ENCODE data around the gene SUN1. TPM values are rescaled to one million over a fixed set of nuclear protein-coding genes. Genes with fewer than 3 reads are reported as not detected.

Gene SUN1
- total and polyA plus RNA-seq, 2 donors (not counting 1 experiment from before 2014, with no cell fraction given), result 185 to 220 TPM

- Histone ChIP-seq H3K9ac (ENCODE audit: insufficient read depth, low read length) (no peak overlapping the region), H3K4me1 (ENCODE audit: control insufficient read depth, extremely low read depth, insufficient read depth, low read length) (no peaks in the 10 kb centered on the region), H3K27ac (ENCODE audit: insufficient read depth, low read length) (no peak overlapping the region), H3K79me2 (ENCODE audit: control insufficient read depth, insufficient read depth, low read length) (peaks cover 84% of the 10 kb centered on the region), H3K27me3 (ENCODE audit: control insufficient read depth, insufficient read depth, low read length) (no peaks in the 10 kb centered on the region), H3K4me2 (ENCODE audit: extremely low read depth, insufficient read depth, low read length) (no peak overlapping the region), H3K36me3 (ENCODE audit: control insufficient read depth, insufficient read depth, low read length) (peaks cover 7% of the 10 kb centered on the region), H3K4me3 (replicated peaks in 1 of 4; ENCODE audit: control extremely low read depth in 1 of 4, insufficient read depth in 1 of 4, low read depth in 3 of 4, low read length in 4 of 4) (no peak overlapping the region), H3K9me3 (ENCODE audit: control insufficient read depth, insufficient read depth, low read depth, low read length) (no peaks in the 10 kb centered on the region), H2AFZ (ENCODE audit: low read length) (no peak overlapping the region), H4K20me1 (ENCODE audit: control insufficient read depth, extremely low read depth, insufficient read depth, low read length) (no peaks in the 10 kb centered on the region)
- no peak for TF ChIP-seq EZH2 (IDR thresholded peaks at IDR 0.05; ENCODE audit: low read length, missing control alignments)
- TF ChIP-seq, protein P1, sequence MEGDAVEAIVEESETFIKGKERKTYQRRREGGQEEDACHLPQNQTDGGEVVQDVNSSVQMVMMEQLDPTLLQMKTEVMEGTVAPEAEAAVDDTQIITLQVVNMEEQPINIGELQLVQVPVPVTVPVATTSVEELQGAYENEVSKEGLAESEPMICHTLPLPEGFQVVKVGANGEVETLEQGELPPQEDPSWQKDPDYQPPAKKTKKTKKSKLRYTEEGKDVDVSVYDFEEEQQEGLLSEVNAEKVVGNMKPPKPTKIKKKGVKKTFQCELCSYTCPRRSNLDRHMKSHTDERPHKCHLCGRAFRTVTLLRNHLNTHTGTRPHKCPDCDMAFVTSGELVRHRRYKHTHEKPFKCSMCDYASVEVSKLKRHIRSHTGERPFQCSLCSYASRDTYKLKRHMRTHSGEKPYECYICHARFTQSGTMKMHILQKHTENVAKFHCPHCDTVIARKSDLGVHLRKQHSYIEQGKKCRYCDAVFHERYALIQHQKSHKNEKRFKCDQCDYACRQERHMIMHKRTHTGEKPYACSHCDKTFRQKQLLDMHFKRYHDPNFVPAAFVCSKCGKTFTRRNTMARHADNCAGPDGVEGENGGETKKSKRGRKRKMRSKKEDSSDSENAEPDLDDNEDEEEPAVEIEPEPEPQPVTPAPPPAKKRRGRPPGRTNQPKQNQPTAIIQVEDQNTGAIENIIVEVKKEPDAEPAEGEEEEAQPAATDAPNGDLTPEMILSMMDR (conservative IDR thresholded peaks at IDR 0.05 in 1 of 2, IDR thresholded peaks at IDR 0.05 in 1 of 2; ENCODE audit: low read depth in 1 of 2, low read length in 2 of 2), result no peak
- no peak for DNase-seq (ENCODE audit: low read depth in 2 of 2)
Observed at GRCh38 chr7:881441-882234, 49.4 kb downstream of the SUN1 start.

DNA sequence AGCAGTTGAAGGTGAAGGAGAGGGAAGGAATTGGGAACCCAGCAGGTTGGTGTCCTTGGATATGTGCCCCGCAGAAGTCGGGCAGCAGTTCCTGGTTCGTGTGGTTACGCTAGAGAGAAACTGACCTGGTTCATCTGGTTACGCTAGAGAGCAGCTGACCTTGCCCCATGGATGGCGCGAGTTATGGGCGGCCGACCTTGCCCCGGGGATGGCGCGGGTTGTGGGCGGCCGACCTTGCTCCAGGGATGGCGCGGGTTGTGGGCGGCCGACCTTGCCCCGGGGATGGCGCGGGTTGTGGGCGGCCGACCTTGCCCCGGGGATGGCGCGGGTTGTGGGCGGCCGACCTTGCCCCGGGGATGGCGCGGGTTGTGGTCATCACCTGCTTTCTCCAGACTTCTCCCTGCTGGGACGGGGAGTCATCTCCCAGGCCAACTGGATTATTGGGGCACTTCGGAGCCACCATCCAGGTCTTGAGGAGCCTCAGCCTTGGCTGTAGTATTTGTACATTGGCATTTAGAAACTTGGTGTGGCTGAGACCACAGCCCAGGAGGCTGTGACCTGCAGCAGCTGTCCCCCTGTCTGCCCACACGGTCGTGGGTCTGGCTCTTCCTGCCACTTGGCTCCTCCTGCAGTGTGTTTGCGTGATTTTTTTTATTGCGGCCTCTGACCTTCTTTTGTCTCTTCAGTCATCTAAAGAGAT, 50.2 kb downstream of the SUN1 start:
- Histone ChIP-seq H2AFZ (ENCODE audit: low read length) (no peak overlapping the region), H3K79me2 (ENCODE audit: control insufficient read depth, insufficient read depth, low read length) (peaks cover 79% of the 10 kb centered on the region), H3K27ac (ENCODE audit: insufficient read depth, low read length) (no peak overlapping the region), H3K9ac (ENCODE audit: insufficient read depth, low read length) (no peak overlapping the region), H3K9me3 (ENCODE audit: control insufficient read depth, insufficient read depth, low read depth, low read length) (no peaks in the 10 kb centered on the region), H3K27me3 (ENCODE audit: control insufficient read depth, insufficient read depth, low read length) (no peaks in the 10 kb centered on the region), H3K4me1 (ENCODE audit: control insufficient read depth, extremely low read depth, insufficient read depth, low read length) (no peaks in the 10 kb centered on the region), H3K4me2 (ENCODE audit: extremely low read depth, insufficient read depth, low read length) (no peak overlapping the region), H3K36me3 (ENCODE audit: control insufficient read depth, insufficient read depth, low read length) (peaks cover 11% of the 10 kb centered on the region), H4K20me1 (ENCODE audit: control insufficient read depth, extremely low read depth, insufficient read depth, low read length) (no peaks in the 10 kb centered on the region), H3K4me3 (replicated peaks in 1 of 4; ENCODE audit: control extremely low read depth in 1 of 4, insufficient read depth in 1 of 4, low read depth in 3 of 4, low read length in 4 of 4) (no peak overlapping the region)
- DNase-seq (ENCODE audit: low read depth in 2 of 2), result no peak
- no peak for TF ChIP-seq EZH2 (IDR thresholded peaks at IDR 0.05; ENCODE audit: low read length, missing control alignments)
- TF ChIP-seq, protein P1 (conservative IDR thresholded peaks at IDR 0.05 in 1 of 2, IDR thresholded peaks at IDR 0.05 in 1 of 2; ENCODE audit: low read depth in 1 of 2, low read length in 2 of 2), result no peak

Measured in fibroblast of lung (primary cell).